CD14-positive monocyte (primary cell): ENCODE data around the gene DENND10. TPM values are rescaled to one million over a fixed set of nuclear protein-coding genes. Genes with fewer than 3 reads are reported as not detected.

ENCODE experiments used
- DNase-seq, 3 donors: peaks; one replicate each; pipeline ENCODE4 v3.0.0-alpha.2; 2011 to 2022
- H2AFZ ChIP-seq: 2 replicates; pipeline ENCODE4 v1.6.0; 2012; ENCODE audit warnings: mild to moderate bottlenecking, low read depth, low read length, inconsistent platforms; ENCODE audit not compliant: insufficient read depth, poor library complexity, severe bottlenecking
- H3K27ac ChIP-seq, 2 donors: 1 replicate in 1 of 2; 2 replicates in 1 of 2; pipeline ENCODE4 v1.5.1; 2012 to 2013; ENCODE audit warnings: low read length in 2 of 2, control low read depth in 1 of 2, inconsistent platforms in 1 of 2, low read depth in 1 of 2, mild to moderate bottlenecking in 1 of 2
- H3K27me3 ChIP-seq, 2 donors: one replicate each; pipeline versions ENCODE4 v1.6.0 to v1.6.1; 2011 to 2013; ENCODE audit warnings: low read length in 2 of 2; ENCODE audit not compliant: control insufficient read depth in 2 of 2, insufficient read depth in 2 of 2
- H3K36me3 ChIP-seq, 2 donors: replicated peaks in 1 of 2; 1 replicate in 1 of 2; 2 replicates in 1 of 2; pipeline versions ENCODE4 v1.5.1 to v1.6.1; 2012 to 2013; ENCODE audit warnings: low read length in 2 of 2, control low read depth in 1 of 2, inconsistent platforms in 1 of 2, mild to moderate bottlenecking in 1 of 2; ENCODE audit not compliant: insufficient read depth in 2 of 2, control insufficient read depth in 1 of 2
- H3K4me1 ChIP-seq, 2 donors: 1 replicate in 1 of 2; 2 replicates in 1 of 2; pipeline versions ENCODE4 v1.5.1 to v1.6.1; 2012 to 2013; ENCODE audit warnings: low read length in 2 of 2, control low read depth in 1 of 2, inconsistent platforms in 1 of 2, mild to moderate bottlenecking in 1 of 2, moderate library complexity in 1 of 2; ENCODE audit not compliant: insufficient read depth in 2 of 2, control insufficient read depth in 1 of 2
- H3K4me2 ChIP-seq: replicated peaks from 2 replicates; pipeline ENCODE3; 2012; ENCODE audit warnings: low read length, moderate library complexity, mild to moderate bottlenecking; ENCODE audit not compliant: poor library complexity, severe bottlenecking; ENCODE audit errors: extremely low read depth
- H3K4me3 ChIP-seq, 3 experiments: fragments of 200-600 bp in 1 of 3; sonication (generic) in 1 of 3; replicated peaks in 1 of 3; 1 replicate in 2 of 3; 2 replicates in 1 of 3; pipeline ENCODE4 v1.5.1; 2011 to 2013; ENCODE audit warnings: low read length in 3 of 3, mild to moderate bottlenecking in 3 of 3, control low read depth in 2 of 3, low read depth in 2 of 3, inconsistent platforms in 1 of 3, moderate library complexity in 1 of 3
- H3K79me2 ChIP-seq: 2 replicates; pipeline ENCODE4 v1.6.0; 2012; ENCODE audit warnings: mild to moderate bottlenecking, control low read depth, inconsistent platforms, low read length, moderate library complexity; ENCODE audit not compliant: insufficient read depth
- H3K9ac ChIP-seq: 2 replicates; pipeline ENCODE4 v1.6.0; 2017; ENCODE audit warnings: low read length, mild to moderate bottlenecking; ENCODE audit not compliant: insufficient read depth, poor library complexity, severe bottlenecking
- H3K9me3 ChIP-seq, 2 donors: replicated peaks in 1 of 2; 1 replicate in 1 of 2; 2 replicates in 1 of 2; pipeline versions ENCODE4 v1.5.1 to v1.6.1; 2012 to 2013; ENCODE audit warnings: low read length in 2 of 2, control low read depth in 1 of 2; ENCODE audit not compliant: control insufficient read depth in 1 of 2, insufficient read depth in 1 of 2
- H4K20me1 ChIP-seq: 2 replicates; pipeline ENCODE4 v1.6.0; 2012; ENCODE audit warnings: mild to moderate bottlenecking, low read length, control low read depth, moderate library complexity; ENCODE audit not compliant: insufficient read depth
- H3K27ac Mint-ChIP-seq, 7 donors: one replicate each; pipeline ENCODE4 v1.8.0; 2020; ENCODE audit warnings: mild to moderate bottlenecking in 7 of 7, mixed read lengths in 7 of 7, moderate library complexity in 6 of 7, inconsistent platforms in 2 of 7
- H3K27me3 Mint-ChIP-seq, 3 donors: one replicate each; pipeline ENCODE4 v1.8.0; 2021 to 2022; ENCODE audit warnings: low read depth in 3 of 3, mild to moderate bottlenecking in 3 of 3, mixed read lengths in 3 of 3, moderate library complexity in 3 of 3, inconsistent platforms in 1 of 3
- H3K36me3 Mint-ChIP-seq, 2 donors: one replicate each; pipeline ENCODE4 v1.8.0; 2020; ENCODE audit warnings: mixed read lengths in 2 of 2, inconsistent platforms in 1 of 2, mild to moderate bottlenecking in 1 of 2
- H3K4me1 Mint-ChIP-seq: one replicate; pipeline ENCODE4 v1.8.0; 2020; ENCODE audit warnings: mild to moderate bottlenecking, mixed read lengths
- H3K4me3 Mint-ChIP-seq, 2 donors: one replicate each; pipeline ENCODE4 v1.8.0; 2020; ENCODE audit warnings: mild to moderate bottlenecking in 2 of 2, mixed read lengths in 2 of 2, moderate library complexity in 1 of 2
- H3K9me3 Mint-ChIP-seq, 7 donors: one replicate each; pipeline ENCODE4 v1.8.0; 2020 to 2022; ENCODE audit warnings: mixed read lengths in 7 of 7, mild to moderate bottlenecking in 6 of 7, moderate library complexity in 6 of 7, inconsistent platforms in 2 of 7
- CTCF ChIP-seq: fragments of 200-600 bp; IDR thresholded peaks from one replicate; pipeline ENCODE4 v1.8.0; 2022; ENCODE audit warnings: antibody characterized with exemption, mild to moderate bottlenecking
- WGBS: methylation state at CpG from one replicate; pipeline ENCODE4 v1.1.5; 2013; ENCODE audit warnings: missing lambda C conversion rate; ENCODE audit not compliant: insufficient coverage; 5-methylcytosine and 5-hydroxymethylcytosine counted together
- intact Hi-C, 2 donors: fragments of 100-400 bp; cut with micrococcal nuclease; formaldehyde crosslinking; loops; one replicate each; pipeline versions ENCODE4 v1.15.0 to v1.15.1; 2023
- polyA plus RNA-seq, 3 donors: library from polyadenylated mRNA; depleted of rRNA in 1 of 3; unstranded in 2 of 3; stranded (reverse) in 1 of 3; fragments of 300-500 nt in 2 of 3; fragments of >200 nt in 1 of 3; fragmentation: Illumina TruSeq in 2 of 3; gene quantifications; 1 replicate in 2 of 3; 2 replicates in 1 of 3; pipeline ENCODE4 v1.2.3, GENCODE V29; 2012 to 2021

Gene DENND10
- polyA plus RNA-seq, 3 donors: 129 to 188 (median 141) TPM

- Histone ChIP-seq H3K36me3 (peaks cover 31 to 33% of the 10 kb centered on the region in 2 donors), H3K4me2 (peak overlapping the region; percentile 70), H3K4me3 (peak overlapping the region in 1 of 3 experiments; percentile 72), H3K79me2 (peaks cover 46% of the 10 kb centered on the region), H2AFZ (no peak overlapping the region), H3K27me3 (no peaks in the 10 kb centered on the region), H3K9me3 (peaks cover 0 to 3% of the 10 kb centered on the region in 2 donors), H3K4me1 (peaks cover 85 to 89% of the 10 kb centered on the region in 2 donors), H3K9ac (no peak overlapping the region), H3K27ac (peak overlapping the region; percentile 91 to 94), H4K20me1 (no peaks in the 10 kb centered on the region)
- H3K27me3 Mint-ChIP-seq: peaks cover 0 to 2% (median 0%) of the 10 kb centered on the region in 3 donors
- no peak for TF ChIP-seq CTCF
- WGBS: no CpG with 5 or more reads among the region's 8 CpGs
- H3K27ac Mint-ChIP-seq: peak overlapping the region; percentile 93 to 99 (median 95)
- H3K9me3 Mint-ChIP-seq: peaks cover 0 to 7% (median 4%) of the 10 kb centered on the region in 7 donors
- peaks cover 79% of the 10 kb centered on the region for H3K4me1 Mint-ChIP-seq
- H3K4me3 Mint-ChIP-seq: no peak overlapping the region
- DNase-seq: peak; percentile 42 to 82 (median 43)
- H3K36me3 Mint-ChIP-seq: peaks cover 44 to 55% of the 10 kb centered on the region in 2 donors
- intact Hi-C loops: loop anchor here (5.0 to 10.0 kb wide), 3 partner anchors 33 to 57 kb away; partner anchors contain the start of genes EIF3A (in 1 of the 2) and SFXN4 (in 1 of the 2)
Measured at GRCh38 chr10:119133949-119134348, 30.0 kb downstream of the DENND10 start.

GRCh38 chr10:119135513-119135881 lies 31.6 kb downstream of the DENND10 start:
- Histone ChIP-seq H3K9me3 (no peaks in the 10 kb centered on the region), H3K9ac (peak overlapping the region; percentile 58), H4K20me1 (no peaks in the 10 kb centered on the region), H2AFZ (no peak overlapping the region), H3K4me3 (peak overlapping the region in 1 of 3 experiments; percentile 60), H3K4me1 (peaks cover 78% of the 10 kb centered on the region in 2 donors), H3K27me3 (no peaks in the 10 kb centered on the region), H3K79me2 (peaks cover 37% of the 10 kb centered on the region), H3K4me2 (peak overlapping the region; percentile 42), H3K36me3 (peaks cover 18 to 35% of the 10 kb centered on the region in 2 donors), H3K27ac (peak overlapping the region; percentile 91 to 94)
- peak overlapping the region in 1 of 2 donors; percentile 61 for H3K4me3 Mint-ChIP-seq
- H3K9me3 Mint-ChIP-seq: peaks cover 0 to 4% (median 1%) of the 10 kb centered on the region in 7 donors
- intact Hi-C loops: loop anchor here (5.0 to 10.0 kb wide), 2 partner anchors 51 to 137 kb away; partner anchors contain the start of gene EIF3A (in 1 of the 2)
- no CpG with 5 or more reads among the region's 4 CpGs for WGBS
- peak overlapping the region; percentile 93 to 99 (median 95) for H3K27ac Mint-ChIP-seq
- TF ChIP-seq CTCF: no peak
- H3K4me1 Mint-ChIP-seq: peaks cover 73% of the 10 kb centered on the region
- peaks cover 43 to 50% of the 10 kb centered on the region in 2 donors for H3K36me3 Mint-ChIP-seq
- DNase-seq: peak; percentile 89 to 94 (median 92)
- peaks cover 0 to under 1% (median 0%) of the 10 kb centered on the region in 3 donors for H3K27me3 Mint-ChIP-seq
